GM12878 (cell line): ENCODE data around the gene ST6GALNAC3. TPM values are rescaled to one million over a fixed set of nuclear protein-coding genes. Genes with fewer than 3 reads are reported as not detected.

ENCODE experiments used
- ATAC-seq: fragments of 200-7000 bp; cut with Tn5 transposase; 3 replicates; pipeline ENCODE4 v1.9.1; 2020; ENCODE audit warnings: mild to moderate bottlenecking, moderate library complexity
- BruUV-seq: library from RNA; stranded (reverse); fragments of 400-500 nt; replicated peaks from 2 replicates; lab custom pipeline; 2021; lab: Mats Ljungman, UMichigan
- CTCF ChIA-PET: fragments of 300-600 bp; sonication (Branson Sonifier 250); formaldehyde crosslinking; extraction: SDS; loops from one replicate; lab custom pipeline; 2021; ENCODE audit warnings: inconsistent platforms; lab: Yijun Ruan, JAX
- POLR2A ChIA-PET: fragments of 350-600 bp; formaldehyde crosslinking; extraction: SDS; loops from one replicate; lab custom pipeline; 2021; ENCODE audit warnings: inconsistent platforms; lab: Charles Lee
- RAD21 ChIA-PET: fragments of 300-600 bp; sonication (Branson Sonifier 250); formaldehyde crosslinking; loops from one replicate; lab custom pipeline; 2023; ENCODE audit warnings: antibody characterized with exemption; ENCODE audit not compliant: unreplicated experiment; lab: Charles Lee
- SMC1A ChIA-PET: fragments of 300-600 bp; sonication (Branson Sonifier 250); formaldehyde crosslinking; loops from one replicate; lab custom pipeline; 2023; ENCODE audit not compliant: unreplicated experiment, uncharacterized antibody; lab: Charles Lee
- DNase-seq: peaks from one replicate; pipeline ENCODE4 v3.0.0-alpha.2; 2011; ENCODE audit warnings: low read depth, low spot score
- FAIRE-seq: peaks from 3 replicates; lab custom pipeline; 2011; peaks lifted over from hg19 to GRCh38; lab: Jason Lieb, UNC
- H2AFZ ChIP-seq: 2 replicates; pipeline ENCODE4 v1.6.0; 2011; ENCODE audit warnings: low read depth, low read length, control low read depth; ENCODE audit not compliant: control insufficient read depth
- H3K27ac ChIP-seq: 2 replicates; pipeline ENCODE4 v1.5.1; 2011; ENCODE audit warnings: control low read depth; ENCODE audit not compliant: control insufficient read depth, insufficient read depth
- H3K27me3 ChIP-seq, 2 experiments: replicated peaks in 1 of 2; 2 replicates each; pipeline versions ENCODE4 v1.6.0 to v1.6.1; 2011; ENCODE audit warnings: low read length in 1 of 2; ENCODE audit not compliant: control insufficient read depth in 2 of 2, insufficient read depth in 2 of 2
- H3K36me3 ChIP-seq, 2 experiments: 2 replicates each; pipeline ENCODE4 v1.5.1; 2011; ENCODE audit warnings: low read length in 1 of 2; ENCODE audit not compliant: control insufficient read depth in 2 of 2, insufficient read depth in 2 of 2
- H3K4me1 ChIP-seq: 2 replicates; pipeline ENCODE4 v1.6.1; 2011; ENCODE audit warnings: mild to moderate bottlenecking, low read length, moderate library complexity, mixed read lengths; ENCODE audit not compliant: control insufficient read depth, insufficient read depth
- H3K4me2 ChIP-seq: 2 replicates; pipeline ENCODE4 v1.6.0; 2011; ENCODE audit warnings: control low read depth; ENCODE audit not compliant: control insufficient read depth, insufficient read depth
- H3K4me3 ChIP-seq: fragments of 200-600 bp; sonication (generic); 2 replicates; pipeline ENCODE4 v1.5.1; 2016
- H3K79me2 ChIP-seq: 2 replicates; pipeline ENCODE4 v1.6.0; 2011; ENCODE audit warnings: low read length; ENCODE audit not compliant: control insufficient read depth, insufficient read depth
- H3K9ac ChIP-seq: 2 replicates; pipeline ENCODE4 v1.8.0; 2011; ENCODE audit warnings: low read length, control low read depth, mixed read lengths; ENCODE audit not compliant: control insufficient read depth, insufficient read depth
- H3K9me3 ChIP-seq: replicated peaks from 3 replicates; pipeline ENCODE4 v1.5.1; 2011; ENCODE audit warnings: mild to moderate bottlenecking, low read length; ENCODE audit not compliant: control insufficient read depth, insufficient read depth
- H4K20me1 ChIP-seq: 2 replicates; pipeline ENCODE4 v1.6.0; 2011; ENCODE audit not compliant: control insufficient read depth, insufficient read depth
- ETV6 ChIP-seq, 2 experiments: fragments of 450-650 bp in 1 of 2; IDR thresholded peaks in 1 of 2; conservative IDR thresholded peaks in 1 of 2; 2 replicates each; pipeline ENCODE4 v1.6.1; 2014; ENCODE audit warnings: antibody characterized with exemption in 1 of 2, borderline replicate concordance in 1 of 2, low read depth in 1 of 2, mild to moderate bottlenecking in 1 of 2, moderate library complexity in 1 of 2
- FOS ChIP-seq: IDR thresholded peaks from 3 replicates; pipeline ENCODE4 v1.6.1; 2011; ENCODE audit warnings: borderline replicate concordance; ENCODE audit not compliant: insufficient read length; ENCODE audit errors: extremely low read depth
- SMAD5 ChIP-seq: IDR thresholded peaks from 2 replicates; pipeline ENCODE4 v1.6.1; 2016; ENCODE audit warnings: antibody characterized with exemption, low read depth
- SP1 ChIP-seq: IDR thresholded peaks from one replicate; pipeline ENCODE4 v1.6.1; 2011; ENCODE audit warnings: low read depth, low read length
- WGBS: methylation state at CpG from one replicate; pipeline ENCODE4 v1.1.6; 2016; ENCODE audit warnings: low lambda C conversion rate; ENCODE audit not compliant: insufficient replicate concordance, insufficient coverage; ENCODE audit errors: missing lambda C conversion rate; 5-methylcytosine and 5-hydroxymethylcytosine counted together
- in situ Hi-C: fragments of 300-500 bp; cut with MboI; formaldehyde crosslinking; loops from 9 replicates; pipeline ENCODE4 v1.14.3; 2018; ENCODE audit warnings: mixed read lengths
- intact Hi-C: fragments of 100-400 bp; cut with micrococcal nuclease; formaldehyde crosslinking; loops from one replicate; pipeline ENCODE4 v1.14.2; 2022; ENCODE audit not compliant: unreplicated experiment
- polyA plus RNA-seq, 11 experiments: library from polyadenylated mRNA; depleted of rRNA in 4 of 11; unstranded in 6 of 11; stranded (reverse) in 5 of 11; fragments of >200 nt; fragmentation: Nextera tagmentation in 4 of 11; fragmentation: Illumina TruSeq in 1 of 11; extraction: Ambion mirVana in 4 of 11; extraction: Trizol in 1 of 11; gene quantifications; 1 replicate in 1 of 11; 2 replicates in 10 of 11; pipeline versions ENCODE4 v1.2.1 to v1.2.3, GENCODE V29; 2011 to 2016; ENCODE audit warnings: inconsistent platforms in 2 of 11, missing spikeins in 2 of 11, low read depth in 1 of 11
- total RNA-seq, 4 experiments: library from RNA; depleted of rRNA in 3 of 4; stranded (reverse); fragments of >200 nt in 3 of 4; fragmentation: Illumina TruSeq in 1 of 4; extraction: Trizol in 1 of 4; gene quantifications; 2 replicates each; pipeline versions ENCODE4 v1.2.1 to v1.2.3, GENCODE V29; 2013 to 2021

ST6GALNAC3 gene
- total and polyA plus RNA-seq, 10 of the 15 experiments (the other 5 are each of a cell fraction or from before 2014, with no cell fraction given): 0.04 to 0.68 (median 0.18) TPM; not detected in 3

DNA sequence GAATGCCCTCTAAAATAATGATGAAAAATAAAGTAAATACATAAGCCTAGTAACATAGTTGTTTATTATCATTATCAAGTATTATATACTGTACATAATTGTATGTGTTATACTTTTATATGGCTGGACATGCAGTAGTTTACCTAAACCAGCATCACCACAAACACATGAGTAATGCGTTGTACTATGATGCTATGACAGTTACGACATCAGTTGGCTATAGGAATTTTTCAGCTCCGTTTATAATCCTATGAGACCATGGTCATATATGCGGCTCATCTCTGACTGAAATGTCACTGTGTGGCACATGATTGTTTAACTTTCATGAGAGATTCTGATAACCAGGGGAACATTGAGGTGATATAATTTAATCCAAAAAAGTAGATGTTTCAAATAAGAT, 352.1 kb downstream of the ST6GALNAC3 start (continued):
- TF ChIP-seq SP1: no peak

DNA sequence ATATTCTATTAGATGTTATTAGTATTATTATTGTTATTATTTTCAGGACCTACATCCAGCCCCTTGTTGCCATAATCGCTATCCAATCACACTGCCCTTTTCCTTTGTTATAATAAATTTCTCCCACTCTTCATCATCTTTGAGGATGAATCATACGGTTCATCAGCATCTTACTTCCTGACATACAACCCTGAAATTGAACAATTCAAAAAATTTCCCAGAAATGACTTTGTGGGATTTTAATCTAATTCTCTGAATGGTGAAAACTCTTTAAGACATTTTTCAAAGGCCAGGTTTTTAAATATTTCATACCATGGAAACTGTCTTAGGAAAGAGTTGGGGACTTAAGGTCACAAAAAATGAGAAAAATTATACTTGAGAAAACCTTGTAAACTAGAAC, 353.5 kb downstream of the ST6GALNAC3 start:
- SMC1A ChIA-PET: no interaction called here
- no peak for TF ChIP-seq FOS
- TF ChIP-seq ETV6 (conservative IDR thresholded peaks at IDR 0.05 in 1 of 2, IDR thresholded peaks at IDR 0.05 in 1 of 2; ENCODE audit: borderline replicate concordance in 1 of 2, low read depth in 1 of 2): no peak
- intact Hi-C loops: no loop called here
- no peak overlapping the region for H3K4me3 ChIP-seq
- no peak overlapping the region for H3K9ac ChIP-seq
- H3K79me2 ChIP-seq: no peaks in the 10 kb centered on the region
- H3K27ac ChIP-seq: no peak overlapping the region
- H3K4me1 ChIP-seq: no peaks in the 10 kb centered on the region
- RAD21 ChIA-PET: no interaction called here
- H3K9me3 ChIP-seq: no peaks in the 10 kb centered on the region
- ATAC-seq (no peak), DNase-seq (no peak), FAIRE-seq (no peak)
- no TSS peak for BruUV-seq
- H3K27me3 ChIP-seq: no peaks in the 10 kb centered on the region
- POLR2A ChIA-PET: no interaction called here
- H2AFZ ChIP-seq: no peak overlapping the region
- no peak overlapping the region for H3K4me2 ChIP-seq
- CTCF ChIA-PET: no interaction called here
- H3K36me3 ChIP-seq: no peaks in the 10 kb centered on the region
- in situ Hi-C loops: no loop called here
- WGBS: 96% methylated on average over 2 of the region's 2 CpGs
- H4K20me1 ChIP-seq: no peaks in the 10 kb centered on the region

DNA sequence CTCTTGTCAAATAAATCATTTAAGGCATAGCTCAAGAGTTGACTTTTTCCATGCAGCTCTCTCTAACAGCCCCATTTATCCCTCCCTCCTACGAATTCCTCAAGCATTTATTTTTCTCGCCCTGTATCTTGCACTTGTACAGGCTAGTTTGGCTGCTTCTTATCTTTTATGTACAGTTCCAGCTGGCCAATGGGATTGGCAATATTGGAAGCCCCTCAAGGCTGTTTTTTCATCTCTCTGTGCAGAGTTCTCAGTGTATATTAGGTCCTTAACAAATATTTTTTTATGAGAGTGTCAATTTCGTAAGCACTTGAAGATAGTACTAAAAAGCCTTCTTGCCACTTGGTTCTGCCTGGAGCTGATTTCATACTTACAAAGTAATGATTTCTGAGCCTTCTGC, 356.0 kb downstream of the ST6GALNAC3 start:
- no peaks in the 10 kb centered on the region for H3K36me3 ChIP-seq
- no peak overlapping the region for H3K27ac ChIP-seq
- no peaks in the 10 kb centered on the region for H3K9me3 ChIP-seq
- no peak overlapping the region for H3K4me3 ChIP-seq
- ATAC-seq (no peak), FAIRE-seq (no peak), DNase-seq (no peak)
- H3K27me3 ChIP-seq: no peaks in the 10 kb centered on the region
- H4K20me1 ChIP-seq: no peaks in the 10 kb centered on the region
- ChIA-PET RAD21 (no interaction called here), CTCF (no interaction called here), SMC1A (interaction anchor here (0.7 kb wide), 1 partner anchor 33 kb away, joined by 3 read pairs; no protein-coding TSS in a partner anchor), POLR2A (interaction anchor here (1.0 kb wide), 1 partner anchor 34 kb away, joined by 3 read pairs; no protein-coding TSS in a partner anchor)
- no TSS peak for BruUV-seq
- in situ Hi-C loops (no loop called here), intact Hi-C loops (no loop called here)
- 34% methylated on average over 3 of the region's 3 CpGs for WGBS
- H3K4me1 ChIP-seq: no peaks in the 10 kb centered on the region
- TF ChIP-seq SMAD5: no peak
- no peaks in the 10 kb centered on the region for H3K79me2 ChIP-seq
- H3K4me2 ChIP-seq: no peak overlapping the region
- H2AFZ ChIP-seq: no peak overlapping the region
- no peak overlapping the region for H3K9ac ChIP-seq
